ENCODE results near the gene GRID1.

Gene GRID1

GRCh38 chr10:86266446-86267242 lies 100.0 kb downstream of the GRID1 start:
- DNase-seq (ENCODE audit: low read depth) = no peak

GRCh38 chr10:86265895-86266259 lies 100.7 kb downstream of the GRID1 start:
- DNase-seq (ENCODE audit: low read depth) = no peak

GRCh38 chr10:86265236-86265894 lies 101.2 kb downstream of the GRID1 start:
- DNase-seq (ENCODE audit: low read depth) = no peak

GRCh38 chr10:86264481-86265231 lies 101.9 kb downstream of the GRID1 start:
- DNase-seq (ENCODE audit: low read depth) = no peak

- DNase-seq (ENCODE audit: low read depth) = no peak
Measured at GRCh38 chr10:86263907-86264306, 102.7 kb downstream of the GRID1 start.

GRCh38 chr10:86263209-86263608 lies 103.4 kb downstream of the GRID1 start:
- no peak for DNase-seq (ENCODE audit: low read depth)

- DNase-seq (ENCODE audit: low read depth) = no peak
Measured at GRCh38 chr10:86262688-86263181, 103.9 kb downstream of the GRID1 start.

GRCh38 chr10:86261941-86262687 lies 104.5 kb downstream of the GRID1 start:
- DNase-seq (ENCODE audit: low read depth) = no peak

- no peak for DNase-seq (ENCODE audit: low read depth)
Measured at GRCh38 chr10:86261470-86261869, 105.1 kb downstream of the GRID1 start.

- no peak for DNase-seq (ENCODE audit: low read depth)
Measured at GRCh38 chr10:86260564-86260963, 106.0 kb downstream of the GRID1 start.

- no peak for DNase-seq (ENCODE audit: low read depth)
Measured at GRCh38 chr10:86259901-86260562, 106.6 kb downstream of the GRID1 start.

- no peak for DNase-seq (ENCODE audit: low read depth)
Measured at GRCh38 chr10:86258941-86259340, 107.7 kb downstream of the GRID1 start.

GRCh38 chr10:86258499-86258898 lies 108.1 kb downstream of the GRID1 start:
- DNase-seq (ENCODE audit: low read depth) = no peak

GRCh38 chr10:86257683-86258082 lies 108.9 kb downstream of the GRID1 start:
- DNase-seq (ENCODE audit: low read depth) = no peak

GRCh38 chr10:86256690-86257315 lies 109.8 kb downstream of the GRID1 start:
- DNase-seq (ENCODE audit: low read depth) = no peak

GRCh38 chr10:86255405-86256251 lies 111.0 kb downstream of the GRID1 start:
- DNase-seq (ENCODE audit: low read depth) = no peak

- DNase-seq (ENCODE audit: low read depth) = no peak
Measured at GRCh38 chr10:86254526-86255174, 111.9 kb downstream of the GRID1 start.

- no peak for DNase-seq (ENCODE audit: low read depth)
Measured at GRCh38 chr10:86254081-86254480, 112.5 kb downstream of the GRID1 start.
